Dedifferentiated amniotic fluid mesenchymal stem cell (primary cell): ENCODE data around the gene OR5B21.

Source experiments
- DNase-seq: peaks from one replicate; pipeline ENCODE4 v3.0.0-alpha.2; 2016; ENCODE audit errors: extremely low spot score

Gene OR5B21

DNA sequence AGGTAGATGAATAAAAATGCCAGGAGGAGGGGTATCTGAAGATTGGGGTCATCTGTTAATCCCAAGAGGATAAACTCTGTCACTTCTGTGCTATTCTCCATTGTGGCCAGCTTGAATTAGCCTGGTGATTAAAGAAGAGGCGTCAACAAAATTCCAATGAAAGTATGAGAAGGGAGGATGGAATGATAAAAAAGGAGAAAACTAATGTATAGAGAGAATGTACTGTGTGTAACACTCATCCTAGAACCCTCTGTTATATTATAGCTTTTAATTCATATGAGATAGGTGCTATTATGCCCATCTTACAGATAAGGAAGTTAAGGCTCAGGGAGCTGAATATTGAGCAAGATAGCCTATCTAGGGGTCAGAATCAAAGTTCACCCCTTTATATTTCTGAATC is at the start of gene OR5B21:
Gene OR5B21, minus strand, starts transcription at position 101 of the 400 bp plus-strand sequence. Its CDS starts 0 bp downstream, at position 101.
- DNase-seq, result no peak

GRCh38 chr11:58549644-58550043 is 41.7 kb upstream of the OR5B21 start:
- no peak for DNase-seq

DNA sequence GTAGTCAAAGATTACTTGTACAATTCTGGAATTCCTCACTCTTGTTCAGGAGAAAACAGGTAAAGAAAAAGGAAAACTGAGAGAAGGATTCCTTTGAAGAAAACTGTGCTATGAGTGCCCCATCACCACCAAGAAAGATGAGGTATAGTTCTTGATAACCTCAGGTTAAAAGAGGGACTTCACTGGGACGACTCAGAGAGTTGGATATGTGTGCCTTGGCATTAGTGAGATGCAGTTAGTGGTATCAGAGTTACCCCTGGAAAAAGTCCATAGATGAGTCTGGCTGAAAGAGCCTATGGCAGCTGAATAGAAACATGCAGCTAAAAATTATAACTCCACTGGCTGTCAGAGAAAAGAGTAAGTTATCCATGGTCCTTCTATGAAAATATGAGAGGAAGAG is 38.9 kb upstream of the OR5B21 start:
- no peak for DNase-seq

- no peak for DNase-seq
Measured at GRCh38 chr11:58531865-58532341, 24.0 kb upstream of the OR5B21 start.

DNA sequence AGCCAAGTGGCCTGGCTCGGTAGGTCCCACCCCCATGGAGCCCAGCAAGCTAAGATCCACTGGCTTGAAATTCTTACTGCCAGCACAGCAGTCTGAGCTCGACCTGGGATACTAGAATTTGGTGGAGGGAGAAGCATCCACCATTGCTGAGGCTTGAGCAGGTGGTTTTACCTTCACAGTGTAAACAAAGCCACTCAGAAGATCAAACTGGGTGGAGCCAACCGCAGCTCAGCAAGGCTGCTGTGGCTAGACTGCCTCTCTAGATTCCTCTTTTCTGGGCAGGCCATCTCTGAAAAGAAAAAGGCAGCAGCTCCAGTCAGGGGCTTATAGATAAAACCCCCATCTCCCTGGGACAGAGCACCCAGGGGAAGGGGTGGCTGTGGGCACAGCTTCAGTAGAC is 22.3 kb upstream of the OR5B21 start:
- no peak for DNase-seq

DNA sequence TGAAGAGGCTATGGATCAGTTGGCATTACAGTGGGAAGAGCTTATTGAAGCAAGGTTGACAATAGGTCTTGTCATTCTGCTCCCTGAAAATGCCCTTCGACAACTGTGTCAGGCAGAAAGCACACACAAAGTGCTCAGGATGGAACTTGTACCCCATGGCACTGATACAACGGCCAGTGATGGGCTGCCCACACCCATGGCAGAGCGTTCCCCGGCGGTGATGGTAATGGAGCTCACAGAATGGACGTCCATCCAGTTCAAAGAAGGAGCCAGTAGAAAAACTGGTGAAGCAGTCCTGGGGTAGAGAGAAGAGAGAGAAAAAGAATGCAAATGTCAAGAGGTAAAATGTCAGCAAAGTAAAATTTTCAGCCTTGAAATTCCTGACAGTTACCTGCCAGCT is 19.5 kb upstream of the OR5B21 start:
- DNase-seq, result no peak

- no peak for DNase-seq
Measured at GRCh38 chr11:58526721-58527120, 18.8 kb upstream of the OR5B21 start.

DNA sequence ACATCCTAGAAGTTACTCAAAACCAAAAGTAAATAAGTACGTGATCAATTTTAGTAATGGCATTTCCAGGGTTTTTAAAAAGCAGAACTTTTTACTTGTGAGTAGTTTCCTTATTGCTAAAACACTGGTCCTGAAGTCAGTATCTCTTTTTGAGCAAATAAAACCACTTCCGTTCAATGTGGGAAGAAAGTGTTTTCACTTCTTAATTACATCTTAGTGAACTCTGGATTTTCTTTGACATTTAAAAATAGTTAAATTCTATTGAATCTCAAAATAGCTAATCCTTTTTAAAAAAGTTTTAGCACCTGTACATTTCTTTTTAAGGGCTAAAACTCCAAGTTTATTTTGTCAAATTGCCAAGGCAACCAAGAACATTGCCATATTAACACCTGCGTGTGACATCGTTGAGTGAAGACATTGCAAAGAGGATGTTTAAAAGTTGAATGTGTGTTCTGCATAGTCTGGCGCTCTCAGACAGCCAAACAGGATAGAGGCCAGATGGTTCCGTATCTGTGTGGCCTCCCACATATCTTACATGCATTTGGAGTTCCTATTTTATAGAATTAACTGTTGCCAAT is 17.2 kb upstream of the OR5B21 start:
- no peak for DNase-seq

- peak; percentile 73 for DNase-seq
Measured at GRCh38 chr11:58524232-58525036, 16.5 kb upstream of the OR5B21 start.

DNA sequence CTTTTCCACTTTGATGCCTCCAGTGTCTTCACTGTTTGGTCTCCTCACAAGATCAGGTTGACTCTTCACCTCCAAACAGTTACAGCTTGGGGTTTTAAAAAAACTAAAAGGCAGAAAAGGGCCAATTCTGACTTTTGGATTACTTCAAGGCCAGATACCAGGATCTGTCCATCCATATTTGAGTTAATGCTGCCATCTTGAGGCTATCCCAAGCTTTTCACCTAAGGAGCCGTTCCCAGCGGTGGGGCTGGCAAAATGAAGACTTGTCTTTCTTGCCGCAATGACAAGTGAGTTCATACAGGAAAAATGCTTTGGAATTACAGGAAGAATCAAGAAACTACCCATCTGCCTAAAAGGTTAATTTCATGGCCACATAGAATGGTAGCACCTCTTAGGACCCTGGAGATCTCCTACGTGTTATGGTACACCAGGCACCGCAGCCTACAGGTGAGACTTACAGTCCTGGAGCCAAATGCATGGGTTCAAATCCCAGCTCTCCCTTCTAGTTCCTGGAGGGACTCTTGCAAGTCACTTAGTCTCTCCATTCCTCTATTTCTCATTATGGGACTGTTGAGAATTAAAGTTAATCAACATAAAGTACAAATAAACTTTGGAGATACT is 6.0 kb upstream of the OR5B21 start:
- peak; percentile 67 for DNase-seq

DNA sequence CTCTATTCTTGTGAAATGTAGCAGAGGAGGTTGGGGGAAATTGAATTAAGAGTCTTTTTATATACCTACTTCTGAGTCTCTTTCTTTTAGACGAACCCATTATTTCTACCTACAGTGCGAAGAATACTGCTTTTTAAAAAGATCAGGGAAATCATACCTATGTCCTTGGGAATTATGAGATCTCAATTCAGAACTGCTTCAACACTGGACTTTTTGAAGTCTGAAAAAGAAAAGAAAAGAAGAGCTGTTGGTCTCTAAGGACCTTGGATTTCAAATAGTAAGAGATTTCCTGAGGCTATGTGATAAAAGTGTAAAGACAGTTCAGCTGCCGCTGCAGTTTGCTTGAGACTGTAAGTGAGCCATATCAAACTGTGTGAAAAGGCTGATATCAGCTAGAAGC is 3.7 kb upstream of the OR5B21 start:
- DNase-seq, result no peak

DNA sequence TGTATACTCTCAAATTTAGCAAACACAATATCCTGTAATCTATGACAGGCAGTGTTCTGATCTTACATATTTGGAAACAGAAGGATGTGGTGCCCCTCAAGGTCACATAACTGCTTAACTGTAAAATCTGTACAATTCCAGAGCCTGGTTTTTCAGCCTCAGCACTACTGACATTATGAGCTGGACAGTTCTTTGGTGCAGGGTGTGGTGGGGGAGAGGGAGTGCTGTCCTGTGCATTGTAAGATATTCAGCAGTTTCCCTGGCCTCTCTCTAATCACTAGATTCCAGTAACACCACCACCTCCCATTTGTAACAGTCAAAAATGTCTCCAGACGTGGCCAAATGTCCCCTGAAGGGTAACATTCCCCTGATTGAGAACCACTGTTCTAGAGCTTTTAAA is 1.8 kb upstream of the OR5B21 start:
- DNase-seq, result no peak

GRCh38 chr11:58508814-58509213 is 909 bp upstream of the OR5B21 start:
- DNase-seq, result no peak

DNA sequence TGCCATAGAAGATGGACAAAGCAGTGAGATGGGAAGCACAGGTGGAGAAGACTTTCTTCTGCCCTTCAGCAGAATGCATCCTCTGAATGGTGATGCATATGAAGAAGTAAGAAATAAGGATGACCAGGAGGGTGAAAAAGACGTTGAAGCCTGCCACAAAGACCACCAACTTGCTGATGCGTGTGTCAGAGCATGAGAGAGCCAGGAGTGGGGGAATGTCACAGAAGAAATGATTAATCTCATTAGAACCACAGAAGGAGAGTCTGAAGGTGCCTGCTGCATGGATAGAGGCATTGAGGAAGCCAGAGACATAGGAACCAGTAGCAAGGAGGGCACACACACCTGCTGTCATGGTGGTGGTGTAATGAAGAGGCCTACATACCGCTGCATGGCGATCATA is 550 bp downstream of the OR5B21 start:
- no peak for DNase-seq

DNA sequence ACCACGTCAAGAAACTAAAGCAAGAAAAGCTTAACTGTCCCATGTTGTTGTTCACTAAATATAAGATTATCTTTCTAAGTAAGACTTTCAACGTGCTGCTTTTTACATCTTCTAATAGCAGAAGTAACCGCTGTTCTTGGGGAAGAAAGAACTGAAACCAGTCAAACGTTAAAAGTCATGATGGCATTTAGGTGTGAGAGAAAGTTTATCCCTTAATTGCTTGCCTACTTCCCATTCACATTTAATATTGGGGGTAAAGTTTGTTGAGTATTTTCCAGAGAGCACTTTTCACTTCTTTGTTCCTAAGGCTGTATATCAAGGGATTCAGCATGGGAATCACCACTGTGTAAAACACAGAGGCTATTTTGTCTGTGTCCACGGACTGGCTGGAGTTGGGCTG is 970 bp downstream of the OR5B21 start:
- DNase-seq, result no peak

DNA sequence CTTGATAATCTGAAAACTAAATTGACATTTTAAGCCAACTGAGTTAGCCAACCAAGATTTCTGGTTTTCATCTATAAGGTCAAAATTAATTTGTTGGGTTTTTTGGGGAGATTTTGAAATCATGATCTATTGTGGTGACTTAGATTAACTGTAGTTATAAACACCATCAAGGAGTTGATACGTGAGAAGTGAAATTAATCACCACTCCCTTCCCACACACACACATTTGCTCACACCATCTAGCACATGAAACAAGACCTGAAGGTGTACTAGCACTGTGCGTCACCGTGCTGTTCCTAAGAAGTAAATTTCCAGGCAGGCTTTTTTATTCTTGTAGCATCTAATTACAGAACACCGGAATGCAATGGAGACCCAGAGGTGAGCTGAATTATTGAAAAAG is 2.1 kb downstream of the OR5B21 start:
- DNase-seq, result no peak

GRCh38 chr11:58504232-58504631 is 3.7 kb downstream of the OR5B21 start:
- no peak for DNase-seq

DNA sequence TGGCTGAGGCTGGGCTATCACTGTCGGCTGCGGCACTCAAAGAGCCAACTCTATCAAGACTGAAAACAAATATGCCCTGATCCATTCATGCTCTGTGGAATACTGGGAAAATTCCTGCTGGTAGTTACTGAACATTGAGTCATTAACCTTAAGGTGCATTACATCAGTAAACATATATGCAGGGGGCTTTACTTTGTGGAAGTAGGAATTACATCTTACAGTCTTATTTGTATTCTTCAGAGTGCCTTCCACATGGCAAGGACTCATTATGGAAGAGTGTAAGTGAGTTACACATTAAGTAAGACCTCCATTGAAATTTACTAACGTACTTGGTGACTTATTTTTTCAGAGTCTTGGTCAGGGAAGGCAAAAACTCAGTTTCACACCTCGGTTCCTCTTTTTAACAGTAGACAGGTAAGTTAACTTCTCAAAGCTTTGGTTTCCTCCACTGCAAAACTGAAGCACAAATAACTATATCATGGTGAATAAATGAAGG is 4.5 kb downstream of the OR5B21 start:
- DNase-seq, result no peak

GRCh38 chr11:58502004-58502403 is 5.9 kb downstream of the OR5B21 start:
- DNase-seq, result no peak

DNA sequence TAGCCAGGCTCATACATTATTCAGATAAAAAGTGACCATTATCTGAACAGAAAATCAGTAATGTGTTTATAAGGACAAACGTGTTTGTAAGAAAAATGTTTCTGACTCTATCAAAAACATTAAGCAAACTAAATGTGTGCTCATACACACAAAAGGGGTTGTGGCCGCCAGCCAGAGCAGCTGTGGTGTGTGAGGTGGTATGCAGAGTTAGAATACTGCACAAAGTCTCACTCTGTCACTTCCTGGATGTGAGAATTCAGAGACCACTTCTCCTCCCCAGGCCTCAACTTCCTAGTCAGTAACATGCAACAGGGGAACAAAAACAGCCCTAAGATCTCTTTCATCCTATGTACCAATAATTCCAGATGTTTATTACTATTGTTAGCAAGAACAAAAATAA is 9.4 kb downstream of the OR5B21 start:
- DNase-seq, result no peak

GRCh38 chr11:58497951-58498350 is 10.0 kb downstream of the OR5B21 start:
- no peak for DNase-seq

GRCh38 chr11:58495906-58496305 is 12.0 kb downstream of the OR5B21 start:
- no peak for DNase-seq

DNA sequence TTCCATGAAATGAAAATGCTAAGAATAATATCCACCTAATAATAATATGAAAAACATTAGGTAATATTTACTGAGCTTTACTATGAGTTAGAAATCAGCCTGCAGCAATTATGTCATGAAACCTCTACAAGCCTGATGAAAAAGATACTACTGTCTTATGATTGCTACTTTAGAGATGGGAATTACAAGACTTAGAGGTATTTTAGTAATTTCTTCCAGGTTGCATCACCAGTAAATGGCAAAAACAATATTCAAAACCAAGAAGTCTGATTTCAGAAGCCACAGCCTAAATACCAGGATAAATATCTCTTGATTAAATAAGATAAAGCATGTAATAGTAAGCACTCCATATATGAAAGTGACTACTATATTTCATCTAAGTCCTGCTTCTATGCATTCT is 13.8 kb downstream of the OR5B21 start:
- peak; percentile 26 for DNase-seq
